Stimulated activated CD4-positive, alpha-beta T cell treated with anti-CD3 and anti-CD28 coated beads, Interleukin-1b, Interleukin-23, amount 100 ng/mL, for 1 hour (primary cell): Measurements from ENCODE around the gene STARD13.

Source experiments
- DNase-seq, 2 donors: peaks; one replicate each; pipeline ENCODE4 v3.0.0-alpha.2; 2020; ENCODE audit warnings: low read depth in 2 of 2

STARD13 gene

DNA sequence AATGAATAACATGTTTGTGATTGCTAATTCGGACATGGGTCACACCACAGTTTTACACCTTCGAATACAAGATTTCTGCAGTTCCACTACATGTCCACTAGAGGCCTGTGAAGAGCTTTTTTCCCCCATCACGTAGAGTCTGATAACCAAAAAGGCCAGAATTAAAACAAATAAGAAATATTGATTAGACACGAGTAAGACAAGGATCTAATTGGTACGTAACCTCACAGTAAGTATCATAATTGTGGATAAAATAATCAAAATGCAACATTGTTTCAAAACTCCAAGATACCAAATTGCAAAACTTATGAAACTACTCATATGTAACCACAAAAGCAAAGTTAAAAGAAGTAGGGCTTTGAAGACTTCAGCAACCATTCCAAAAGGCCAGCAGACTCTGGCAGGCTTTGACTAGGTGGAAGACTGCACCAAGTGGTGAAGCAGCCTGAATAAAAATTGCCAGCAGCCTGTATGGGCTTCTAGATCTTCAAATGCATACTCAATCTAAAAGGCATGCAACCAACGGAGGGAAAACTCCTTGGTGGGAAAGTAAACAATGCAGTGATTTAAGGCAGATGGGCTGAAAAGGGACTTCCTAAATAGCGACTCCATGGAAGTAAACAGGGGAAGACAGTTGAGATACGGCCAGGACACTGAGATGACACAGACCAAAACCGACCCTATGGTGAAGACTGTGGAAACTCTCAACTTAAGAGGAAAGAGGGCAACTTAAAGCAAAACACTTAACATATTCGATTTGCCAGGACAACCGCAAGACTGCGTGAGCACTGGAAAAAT lies 56.7 kb downstream of the STARD13 start:
- no peak for DNase-seq

DNA sequence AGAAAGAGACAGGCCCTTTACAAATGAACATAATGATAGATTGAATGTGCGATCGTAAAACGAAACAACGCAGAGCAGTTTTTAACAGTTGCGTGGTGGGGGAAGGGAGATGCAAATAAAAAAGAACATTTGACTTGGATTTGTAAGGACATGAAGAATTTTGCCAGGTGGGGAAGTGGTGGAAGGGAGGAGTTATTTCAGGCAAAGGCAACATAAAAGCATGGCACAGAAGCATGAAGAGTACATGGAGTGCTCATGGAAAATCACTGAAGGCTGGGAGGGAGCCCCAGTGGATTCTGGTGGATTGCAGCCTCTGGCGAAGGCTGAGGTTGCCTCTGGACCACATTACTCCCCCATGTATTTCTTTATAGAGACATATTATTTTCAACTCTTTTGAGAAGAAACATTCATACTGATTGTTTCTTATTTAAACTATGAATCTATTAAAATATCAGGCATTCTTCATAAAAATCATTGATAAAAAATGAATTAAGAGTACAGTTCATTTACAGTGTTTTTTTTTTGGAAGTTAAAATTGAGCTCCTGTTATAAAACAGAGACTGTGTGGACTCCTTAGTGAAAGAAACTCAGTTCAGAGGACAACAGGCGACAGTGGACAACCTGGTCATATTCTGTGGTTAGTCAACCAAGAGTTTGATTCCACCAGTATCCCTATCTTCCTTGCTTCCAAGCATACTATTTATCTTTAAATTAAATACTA lies 57.5 kb downstream of the STARD13 start:
- no peak for DNase-seq

DNA sequence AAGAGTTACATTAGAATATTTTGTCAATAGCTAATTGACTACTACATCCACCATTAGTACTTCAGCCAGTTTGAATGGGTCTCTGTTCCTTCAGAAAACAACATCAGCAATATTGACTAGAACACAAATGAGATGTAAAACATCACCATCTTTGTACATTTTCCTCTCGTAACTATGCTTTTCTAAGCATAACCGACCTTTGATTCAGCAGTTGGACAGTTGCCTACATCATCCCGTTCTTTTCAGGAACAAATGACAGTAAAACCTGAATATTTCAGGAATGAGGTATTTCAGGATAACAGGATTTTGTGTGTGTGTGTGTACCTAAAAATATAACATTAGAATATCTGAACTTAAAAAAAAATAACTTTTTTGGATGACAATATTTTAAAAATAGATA lies 60.9 kb downstream of the STARD13 start:
- no peak for DNase-seq

GRCh38 chr13:33224191-33224590 lies 61.4 kb downstream of the STARD13 start:
- no peak for DNase-seq

DNA sequence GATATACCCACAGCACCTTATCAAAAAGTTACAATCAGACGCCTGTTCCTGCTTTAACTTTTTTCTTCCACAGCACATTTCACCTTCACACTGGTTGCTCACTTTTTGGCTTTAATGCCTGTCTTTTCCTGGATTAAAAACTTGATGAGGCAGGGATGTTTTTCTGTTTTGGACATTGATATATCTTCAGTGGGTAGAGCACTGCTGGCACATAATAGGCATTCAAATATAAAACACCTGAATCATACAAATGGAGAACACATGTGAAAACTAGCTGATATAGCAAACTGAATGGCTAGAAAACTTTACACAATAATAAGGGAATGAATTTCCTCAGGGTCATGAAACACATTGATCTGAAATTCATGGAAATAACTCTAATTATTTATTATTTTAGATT lies 65.6 kb downstream of the STARD13 start:
- no peak for DNase-seq

GRCh38 chr13:33218426-33218825 lies 67.1 kb downstream of the STARD13 start:
- DNase-seq: no peak

GRCh38 chr13:33218020-33218419 lies 67.5 kb downstream of the STARD13 start:
- no peak for DNase-seq

DNA sequence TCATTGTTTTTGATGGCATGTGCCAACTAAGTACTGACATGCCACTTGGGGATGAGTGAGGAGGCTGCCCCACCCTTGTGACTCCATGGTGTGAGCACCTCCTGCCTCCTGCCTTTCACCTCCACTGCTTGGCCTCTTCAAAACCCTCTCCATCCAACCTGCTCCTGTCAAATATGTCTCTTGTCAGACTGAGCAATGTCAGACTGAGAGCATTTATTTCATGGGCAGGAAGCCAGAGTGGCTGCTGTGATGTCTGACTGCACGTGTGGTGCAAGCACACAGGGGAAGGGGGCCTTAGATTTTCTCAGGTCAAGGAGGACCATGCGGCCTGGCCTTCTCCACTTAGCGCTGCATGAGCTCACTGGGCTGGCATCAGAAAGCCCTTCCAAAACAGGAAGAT lies 68.3 kb downstream of the STARD13 start:
- no peak for DNase-seq

GRCh38 chr13:33213797-33214196 lies 71.8 kb downstream of the STARD13 start:
- DNase-seq: no peak

DNA sequence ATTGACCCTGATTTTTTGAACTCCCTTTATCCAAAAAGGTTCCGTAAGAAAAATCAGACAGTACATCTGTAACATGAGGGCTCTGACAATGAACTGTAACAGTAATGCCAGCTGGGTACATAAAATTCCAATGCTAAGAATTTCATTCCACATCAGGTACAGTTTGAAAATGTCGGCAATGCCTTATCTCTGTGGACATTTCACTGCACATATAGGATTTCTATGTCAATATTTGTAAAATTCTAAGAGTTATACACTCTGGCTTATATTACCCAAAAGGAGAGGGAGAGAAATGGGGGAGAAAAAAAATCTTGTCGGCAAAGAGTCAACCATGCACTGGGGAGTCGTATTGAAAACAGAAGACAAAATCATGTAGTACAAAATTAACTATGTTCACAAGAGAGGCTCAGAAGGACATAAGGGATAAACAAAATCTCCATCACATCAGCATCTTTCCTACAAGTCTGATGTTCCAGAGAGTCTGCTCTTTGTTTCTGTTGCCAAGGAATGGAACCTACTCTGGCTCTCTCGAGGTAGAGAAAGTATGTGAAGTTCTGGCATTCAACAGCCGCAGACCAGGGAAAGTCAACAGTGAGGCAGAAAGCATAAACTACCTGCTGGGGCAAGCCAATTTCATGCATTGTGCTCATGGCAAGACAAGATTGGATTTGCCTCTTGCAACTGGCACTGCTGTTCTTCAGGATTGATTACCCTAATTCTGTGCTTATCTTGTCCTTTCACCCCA lies 72.4 kb downstream of the STARD13 start:
- DNase-seq: no peak

DNA sequence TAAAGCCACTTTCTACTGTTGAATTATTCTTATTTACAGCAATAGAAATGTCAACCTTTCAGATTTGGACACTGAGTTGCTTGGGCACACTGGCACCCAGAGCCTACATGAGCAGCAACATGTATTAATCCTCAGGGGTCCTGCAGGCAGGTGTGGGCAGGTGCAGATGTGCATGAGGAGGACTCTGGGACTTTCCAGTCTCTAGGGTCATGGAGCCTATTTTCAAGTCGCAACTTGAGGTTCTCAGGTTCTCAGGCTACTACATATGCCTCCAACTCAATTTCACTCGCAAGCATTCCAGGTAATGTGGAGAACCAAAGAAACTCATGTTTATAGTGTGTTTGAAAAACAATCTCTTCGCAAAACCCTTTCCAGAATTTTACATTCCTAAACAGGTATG lies 73.2 kb downstream of the STARD13 start:
- DNase-seq: no peak

DNA sequence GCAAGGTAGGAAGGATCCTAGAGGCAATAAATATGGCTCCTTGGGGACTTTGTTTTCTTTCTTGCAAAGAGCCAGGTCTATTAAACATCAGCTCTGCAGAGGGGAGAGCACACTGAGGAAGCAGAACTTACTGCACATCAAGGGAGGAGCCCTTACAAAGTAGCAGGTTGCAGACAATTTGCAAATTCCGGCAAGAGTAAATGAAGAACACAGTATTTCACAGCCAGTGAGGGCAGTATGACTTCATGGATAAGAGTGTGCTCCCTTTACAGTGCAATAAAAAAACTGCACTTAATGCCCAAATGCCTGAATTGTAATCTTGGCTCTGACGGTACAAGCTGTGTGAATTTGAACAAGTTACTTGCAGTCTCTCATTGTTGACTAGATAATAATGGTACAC lies 75.5 kb downstream of the STARD13 start:
- no peak for DNase-seq

GRCh38 chr13:33208290-33209220 lies 77.0 kb downstream of the STARD13 start:
- no peak for DNase-seq

DNA sequence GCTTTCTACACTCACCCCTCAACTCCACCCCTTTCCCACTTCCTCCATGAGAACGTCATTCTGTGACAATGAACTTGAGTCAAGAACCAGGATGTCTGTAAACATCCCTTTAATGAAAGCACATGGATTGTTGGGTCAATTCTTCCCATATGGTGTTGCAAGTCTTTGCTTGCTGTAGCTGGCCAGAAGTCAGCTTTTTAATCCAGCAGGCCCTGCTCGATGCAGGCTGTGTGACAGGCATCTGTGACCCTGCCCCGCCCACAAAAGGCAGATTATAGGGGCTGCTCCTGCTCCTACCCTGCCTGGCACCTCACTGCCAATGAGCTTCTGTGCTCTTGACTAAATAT lies 78.0 kb downstream of the STARD13 start:
- no peak for DNase-seq

GRCh38 chr13:33206945-33207614 lies 78.5 kb downstream of the STARD13 start:
- DNase-seq: no peak

- DNase-seq: no peak
Observed at GRCh38 chr13:33206425-33206824, 79.1 kb downstream of the STARD13 start.

GRCh38 chr13:33205804-33206221 lies 79.7 kb downstream of the STARD13 start:
- DNase-seq: no peak

DNA sequence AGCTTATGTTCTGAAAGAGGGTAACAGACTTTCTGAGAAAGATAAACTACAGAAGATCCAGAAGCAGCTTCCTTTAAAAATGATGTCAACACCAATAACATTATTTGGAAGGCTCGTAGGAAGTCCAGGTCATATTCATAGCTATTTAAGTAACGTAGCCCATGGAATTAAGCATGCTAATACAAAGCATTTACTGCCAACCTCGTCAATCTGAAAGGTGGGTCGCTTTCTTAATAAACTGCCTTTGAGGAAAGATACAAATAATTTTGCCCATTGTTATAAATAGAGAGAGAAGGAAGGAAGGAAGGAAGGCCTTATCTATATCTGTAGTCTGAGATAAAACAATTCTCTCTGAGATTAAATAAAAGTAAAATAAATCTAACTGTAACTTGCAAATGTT lies 80.3 kb downstream of the STARD13 start:
- DNase-seq: no peak

GRCh38 chr13:33204130-33204927 lies 81.2 kb downstream of the STARD13 start:
- DNase-seq: no peak

GRCh38 chr13:33202644-33203169 lies 82.8 kb downstream of the STARD13 start:
- no peak for DNase-seq
